ENCODE results near the gene USE1.

Gene USE1

DNA sequence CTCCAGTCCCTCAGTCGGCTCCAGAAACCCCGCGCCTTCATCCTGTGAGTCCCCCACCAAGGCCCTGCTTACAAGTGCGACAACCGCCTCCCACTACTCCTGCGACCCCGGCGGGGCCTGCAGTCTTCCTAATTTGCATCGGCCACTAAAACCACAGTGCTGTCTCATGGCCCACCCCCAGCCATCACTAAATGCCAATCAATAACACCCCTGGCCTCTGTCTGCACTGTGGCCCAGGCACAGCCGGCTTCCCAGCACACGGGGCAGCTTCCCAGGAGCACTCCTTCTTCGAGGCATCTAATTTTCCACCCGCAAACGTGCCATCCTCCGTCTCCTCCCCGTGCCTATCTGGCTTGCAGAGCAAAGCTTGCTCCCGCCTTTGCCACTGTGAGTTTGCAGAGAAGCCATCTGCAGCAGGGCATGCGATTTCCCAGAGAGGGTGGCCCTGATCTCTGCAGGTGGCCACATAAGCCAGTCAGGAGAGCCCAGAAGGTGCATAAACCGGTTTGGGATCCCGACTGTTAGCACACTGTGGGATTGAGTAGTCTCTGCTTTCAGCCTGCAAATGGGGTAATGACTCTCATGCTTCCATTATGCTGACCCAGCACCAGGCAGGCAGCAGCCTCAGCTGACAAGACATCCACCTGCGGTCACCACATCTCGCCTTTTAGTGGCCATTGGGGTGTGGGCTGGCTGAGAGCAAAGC, 34.0 kb upstream of the USE1 start:
- Histone ChIP-seq H3K36me3 (replicated peaks; ENCODE audit: insufficient read depth, low read length) (no peaks in the 10 kb centered on the region), H3K79me2 (ENCODE audit: low read length) (no peaks in the 10 kb centered on the region), H3F3A (ENCODE audit: insufficient read depth, low read length) (no peaks in the 10 kb centered on the region), H3K9me2 (replicated peaks; ENCODE audit: insufficient read depth, low read length) (no peaks in the 10 kb centered on the region), H3K4me1 (ENCODE audit: low read length) (no peaks in the 10 kb centered on the region), H3K4me3 (ENCODE audit: low read length) (no peak overlapping the region), H3K9ac (ENCODE audit: low read length) (no peak overlapping the region), H3K4me2 (ENCODE audit: low read depth, low read length) (no peak overlapping the region), H4K20me1 (ENCODE audit: insufficient read depth, low read length) (no peaks in the 10 kb centered on the region), H3K27ac (ENCODE audit: low read length) (no peak overlapping the region), H2AFZ (ENCODE audit: low read length) (no peak overlapping the region), H3K9me3 (replicated peaks; ENCODE audit: insufficient read depth, low read length) (no peaks in the 10 kb centered on the region), H3K27me3 (replicated peaks; ENCODE audit: insufficient read depth, low read length) (no peaks in the 10 kb centered on the region)
- no peak for DNase-seq
- TF ChIP-seq EZH2phosphoT487 (IDR thresholded peaks at IDR 0.05; ENCODE audit: low read length) (no peak), EZH2 (optimal IDR thresholded peaks at IDR 0.05; ENCODE audit: low read depth, low read length) (no peak)
- TF ChIP-seq, protein P1, sequence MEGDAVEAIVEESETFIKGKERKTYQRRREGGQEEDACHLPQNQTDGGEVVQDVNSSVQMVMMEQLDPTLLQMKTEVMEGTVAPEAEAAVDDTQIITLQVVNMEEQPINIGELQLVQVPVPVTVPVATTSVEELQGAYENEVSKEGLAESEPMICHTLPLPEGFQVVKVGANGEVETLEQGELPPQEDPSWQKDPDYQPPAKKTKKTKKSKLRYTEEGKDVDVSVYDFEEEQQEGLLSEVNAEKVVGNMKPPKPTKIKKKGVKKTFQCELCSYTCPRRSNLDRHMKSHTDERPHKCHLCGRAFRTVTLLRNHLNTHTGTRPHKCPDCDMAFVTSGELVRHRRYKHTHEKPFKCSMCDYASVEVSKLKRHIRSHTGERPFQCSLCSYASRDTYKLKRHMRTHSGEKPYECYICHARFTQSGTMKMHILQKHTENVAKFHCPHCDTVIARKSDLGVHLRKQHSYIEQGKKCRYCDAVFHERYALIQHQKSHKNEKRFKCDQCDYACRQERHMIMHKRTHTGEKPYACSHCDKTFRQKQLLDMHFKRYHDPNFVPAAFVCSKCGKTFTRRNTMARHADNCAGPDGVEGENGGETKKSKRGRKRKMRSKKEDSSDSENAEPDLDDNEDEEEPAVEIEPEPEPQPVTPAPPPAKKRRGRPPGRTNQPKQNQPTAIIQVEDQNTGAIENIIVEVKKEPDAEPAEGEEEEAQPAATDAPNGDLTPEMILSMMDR (IDR thresholded peaks at IDR 0.05; ENCODE audit: low read length): no peak

DNA sequence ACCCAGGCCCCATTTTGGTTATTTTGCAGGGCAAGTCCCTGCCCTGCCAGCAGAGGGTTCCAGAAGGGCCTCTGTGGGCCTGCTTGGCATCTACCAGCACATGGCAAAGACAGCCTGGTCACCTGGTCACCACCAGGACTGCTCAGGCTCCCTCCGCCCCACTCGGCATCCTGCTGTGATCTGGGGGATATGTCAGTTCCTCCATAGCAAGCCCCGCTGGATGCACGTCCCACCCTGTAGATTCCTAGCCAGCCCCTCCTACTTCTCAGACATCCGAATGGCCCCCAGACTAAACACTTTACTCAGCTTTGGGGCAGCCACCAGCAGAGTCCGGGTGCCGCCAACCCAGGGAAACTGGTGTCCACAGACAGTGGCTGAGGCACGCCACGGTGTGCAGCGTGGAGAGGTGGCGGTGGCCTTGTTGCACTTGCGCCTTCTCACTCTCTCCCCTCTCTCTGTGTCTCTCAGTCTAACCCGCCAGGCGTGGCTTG, 31.8 kb upstream of the USE1 start:
- Histone ChIP-seq H4K20me1 (ENCODE audit: insufficient read depth, low read length) (no peaks in the 10 kb centered on the region), H3K4me2 (ENCODE audit: low read depth, low read length) (no peak overlapping the region), H3K9me2 (replicated peaks; ENCODE audit: insufficient read depth, low read length) (no peaks in the 10 kb centered on the region), H3K4me1 (ENCODE audit: low read length) (no peaks in the 10 kb centered on the region), H3K9me3 (replicated peaks; ENCODE audit: insufficient read depth, low read length) (no peaks in the 10 kb centered on the region), H2AFZ (ENCODE audit: low read length) (no peak overlapping the region), H3K27me3 (replicated peaks; ENCODE audit: insufficient read depth, low read length) (no peaks in the 10 kb centered on the region), H3K4me3 (ENCODE audit: low read length) (no peak overlapping the region), H3K79me2 (ENCODE audit: low read length) (no peaks in the 10 kb centered on the region), H3K36me3 (replicated peaks; ENCODE audit: insufficient read depth, low read length) (no peaks in the 10 kb centered on the region), H3F3A (ENCODE audit: insufficient read depth, low read length) (no peaks in the 10 kb centered on the region), H3K9ac (ENCODE audit: low read length) (no peak overlapping the region), H3K27ac (ENCODE audit: low read length) (no peak overlapping the region)
- no peak for DNase-seq
- no peak for TF ChIP-seq EZH2phosphoT487 (IDR thresholded peaks at IDR 0.05; ENCODE audit: low read length)

DNA sequence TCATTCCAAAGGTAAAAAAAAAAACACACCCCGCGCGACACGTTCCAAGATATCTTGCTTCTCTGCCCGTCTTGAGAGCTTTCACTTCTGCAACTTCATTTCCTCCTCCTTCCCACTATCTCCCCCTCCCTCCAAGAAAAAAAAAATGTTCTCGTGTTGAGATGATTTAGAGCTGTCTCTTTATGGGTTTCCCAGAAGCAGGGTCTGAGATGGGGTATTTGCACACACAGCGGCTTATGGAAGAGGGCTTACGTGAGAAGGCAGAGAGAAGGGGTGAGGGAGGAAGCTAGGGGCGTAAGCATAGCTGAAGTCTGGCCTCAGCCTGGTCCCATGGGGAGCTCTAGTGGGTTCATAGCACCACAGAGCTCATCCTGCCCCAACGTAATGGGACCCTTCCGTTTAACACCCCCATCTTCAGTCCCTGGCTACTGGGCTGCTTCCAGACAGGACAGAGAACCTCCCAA, 31.3 kb upstream of the USE1 start:
- H3K36me3 ChIP-seq (replicated peaks; ENCODE audit: insufficient read depth, low read length): no peaks in the 10 kb centered on the region
- no peak overlapping the region for H2AFZ ChIP-seq (ENCODE audit: low read length)
- H3K4me1 ChIP-seq (ENCODE audit: low read length): no peaks in the 10 kb centered on the region
- no peaks in the 10 kb centered on the region for H3K79me2 ChIP-seq (ENCODE audit: low read length)
- no peak overlapping the region for H3K4me2 ChIP-seq (ENCODE audit: low read depth, low read length)
- H3K9me3 ChIP-seq (replicated peaks; ENCODE audit: insufficient read depth, low read length): no peaks in the 10 kb centered on the region
- no peak for DNase-seq
- TF ChIP-seq EZH2 (optimal IDR thresholded peaks at IDR 0.05; ENCODE audit: low read depth, low read length) (no peak), EZH2phosphoT487 (IDR thresholded peaks at IDR 0.05; ENCODE audit: low read length) (no peak)
- TF ChIP-seq, protein P1 (IDR thresholded peaks at IDR 0.05; ENCODE audit: low read length): no peak
- no peaks in the 10 kb centered on the region for H3F3A ChIP-seq (ENCODE audit: insufficient read depth, low read length)
- no peak overlapping the region for H3K4me3 ChIP-seq (ENCODE audit: low read length)
- no peaks in the 10 kb centered on the region for H3K27me3 ChIP-seq (replicated peaks; ENCODE audit: insufficient read depth, low read length)
- H4K20me1 ChIP-seq (ENCODE audit: insufficient read depth, low read length): no peaks in the 10 kb centered on the region
- H3K9ac ChIP-seq (ENCODE audit: low read length): no peak overlapping the region
- no peak overlapping the region for H3K27ac ChIP-seq (ENCODE audit: low read length)
- no peaks in the 10 kb centered on the region for H3K9me2 ChIP-seq (replicated peaks; ENCODE audit: insufficient read depth, low read length)

DNA sequence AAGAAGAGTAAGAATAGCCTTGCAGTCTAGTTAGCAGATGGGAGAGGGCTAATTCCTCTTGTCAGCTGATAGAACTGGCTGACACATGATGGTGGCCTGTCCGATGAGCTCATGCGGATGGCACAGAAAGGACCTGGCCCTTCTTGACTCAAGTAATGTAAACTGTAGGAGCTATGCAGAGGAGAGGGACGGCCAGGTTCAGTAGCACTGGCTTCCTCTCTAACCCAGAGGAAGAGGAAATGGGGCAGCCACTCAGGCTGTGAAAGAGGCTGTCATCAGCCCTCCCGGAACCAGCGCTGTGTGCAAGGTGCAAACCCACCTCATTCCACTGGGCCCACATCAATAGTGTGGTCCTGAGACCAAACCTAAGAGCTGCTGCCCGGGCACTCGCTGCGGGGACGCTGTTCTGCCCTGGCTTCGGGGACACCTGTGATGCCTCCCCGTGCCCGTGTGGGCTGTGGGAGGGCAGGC, 30.8 kb upstream of the USE1 start:
- DNase-seq: no peak
- Histone ChIP-seq H3K27me3 (replicated peaks; ENCODE audit: insufficient read depth, low read length) (no peaks in the 10 kb centered on the region), H3K4me2 (ENCODE audit: low read depth, low read length) (no peak overlapping the region), H3K27ac (ENCODE audit: low read length) (no peak overlapping the region), H3K4me1 (ENCODE audit: low read length) (no peaks in the 10 kb centered on the region), H4K20me1 (ENCODE audit: insufficient read depth, low read length) (no peaks in the 10 kb centered on the region), H3K4me3 (ENCODE audit: low read length) (no peak overlapping the region), H3K9ac (ENCODE audit: low read length) (no peak overlapping the region), H3K9me2 (replicated peaks; ENCODE audit: insufficient read depth, low read length) (no peaks in the 10 kb centered on the region), H3K36me3 (replicated peaks; ENCODE audit: insufficient read depth, low read length) (no peaks in the 10 kb centered on the region), H3F3A (ENCODE audit: insufficient read depth, low read length) (no peaks in the 10 kb centered on the region), H2AFZ (ENCODE audit: low read length) (no peak overlapping the region), H3K79me2 (ENCODE audit: low read length) (no peaks in the 10 kb centered on the region), H3K9me3 (replicated peaks; ENCODE audit: insufficient read depth, low read length) (no peaks in the 10 kb centered on the region)
- TF ChIP-seq EZH2phosphoT487 (IDR thresholded peaks at IDR 0.05; ENCODE audit: low read length) (no peak), EZH2 (optimal IDR thresholded peaks at IDR 0.05; ENCODE audit: low read depth, low read length) (no peak)
- TF ChIP-seq, protein P1 (IDR thresholded peaks at IDR 0.05; ENCODE audit: low read length): no peak

Data from MM.1S (cell line).